HEK293 (cell line): Measurements from ENCODE around the gene TBX4.

Source experiments
- CTCF ChIP-seq: fragments of 450-650 bp; formaldehyde crosslinking; IDR thresholded peaks from 2 replicates; pipeline ENCODE4 v1.5.1; 2016; ENCODE audit warnings: missing biosample characterization, missing genetic modification characterization
- SCRT2 ChIP-seq: fragments of 450-650 bp; formaldehyde crosslinking; IDR thresholded peaks from 2 replicates; pipeline ENCODE4 v1.5.1; 2016; ENCODE audit warnings: missing biosample characterization, missing genetic modification characterization
- ZNF548 ChIP-seq: fragments of 450-650 bp; formaldehyde crosslinking; IDR thresholded peaks from 2 replicates; pipeline ENCODE4 v1.5.1; 2016; ENCODE audit warnings: missing biosample characterization, missing genetic modification characterization
- ZNF704 ChIP-seq: fragments of 450-650 bp; formaldehyde crosslinking; IDR thresholded peaks from 2 replicates; pipeline ENCODE4 v1.5.1; 2016; ENCODE audit warnings: missing biosample characterization, missing genetic modification characterization

- TF ChIP-seq CTCF (no peak), ZNF704 (tag by site-specific recombination) (no peak), SCRT2 (no peak), ZNF548 (tag by site-specific recombination) (no peak)
These were observed 15.1 kb upstream of the TBX4 start for GRCh38 chr17:61436995-61437704.
